Measurements from ENCODE around the gene YTHDF1.
"Not testable (repeated sequence)": the region's sequence is repeated elsewhere in the genome, so short reads cannot be mapped to it uniquely, and the experiment has no call there.

Gene YTHDF1

GRCh38 chr20:63254232-63254605 is 38.3 kb upstream of the YTHDF1 start, which contains the start of gene NKAIN4:
NKAIN4 (minus strand) TSS chr20:63254463; CDS start chr20:63254450, 13 bp downstream.
- Mint-ChIP-seq H3K27ac (no peak within 1 kb of the TSS), H3K4me1 (ENCODE audit: low read depth) (no peaks in the 10 kb centered on the region), H3K27me3 (ENCODE audit: low read depth) (peaks cover 35% of the 10 kb centered on the region), H3K9me3 (no peaks in the 10 kb centered on the region), H3K36me3 (ENCODE audit: low read depth) (no peaks in the 10 kb centered on the region), H3K4me3 (no peak within 1 kb of the TSS)

GRCh38 chr20:63253438-63254231 is 37.7 kb upstream of the YTHDF1 start:
- H3K9me3 Mint-ChIP-seq: no peaks in the 10 kb centered on the region
- H3K4me1 Mint-ChIP-seq (ENCODE audit: low read depth): no peaks in the 10 kb centered on the region
- no peak overlapping the region for H3K4me3 Mint-ChIP-seq
- H3K27ac Mint-ChIP-seq: no peak overlapping the region
- H3K27me3 Mint-ChIP-seq (ENCODE audit: low read depth): peaks cover 35% of the 10 kb centered on the region
- no peaks in the 10 kb centered on the region for H3K36me3 Mint-ChIP-seq (ENCODE audit: low read depth)

- Mint-ChIP-seq H3K4me3 (no peak overlapping the region), H3K27me3 (ENCODE audit: low read depth) (peaks cover 35% of the 10 kb centered on the region), H3K9me3 (no peaks in the 10 kb centered on the region), H3K27ac (no peak overlapping the region), H3K36me3 (ENCODE audit: low read depth) (no peaks in the 10 kb centered on the region), H3K4me1 (ENCODE audit: low read depth) (no peaks in the 10 kb centered on the region)
Measured at GRCh38 chr20:63253065-63253437, 37.1 kb upstream of the YTHDF1 start.

GRCh38 chr20:63252284-63252711 is 36.4 kb upstream of the YTHDF1 start:
- Mint-ChIP-seq H3K4me3 (no peak overlapping the region), H3K4me1 (ENCODE audit: low read depth) (no peaks in the 10 kb centered on the region), H3K27me3 (ENCODE audit: low read depth) (peaks cover 35% of the 10 kb centered on the region), H3K9me3 (no peaks in the 10 kb centered on the region), H3K36me3 (ENCODE audit: low read depth) (no peaks in the 10 kb centered on the region), H3K27ac (no peak overlapping the region)

- not testable (repeated sequence) for H3K27ac Mint-ChIP-seq; H3K9me3 Mint-ChIP-seq; H3K4me1 Mint-ChIP-seq (ENCODE audit: low read depth); H3K4me3 Mint-ChIP-seq; H3K36me3 Mint-ChIP-seq (ENCODE audit: low read depth)
- H3K27me3 Mint-ChIP-seq (ENCODE audit: low read depth): peaks cover 31% of the 10 kb centered on the region
Measured at GRCh38 chr20:63251350-63251749, 35.4 kb upstream of the YTHDF1 start.

GRCh38 chr20:63249891-63250290 is 34.0 kb upstream of the YTHDF1 start:
- Mint-ChIP-seq H3K4me3 (no peak overlapping the region), H3K27me3 (ENCODE audit: low read depth) (peaks cover 18% of the 10 kb centered on the region), H3K9me3 (no peaks in the 10 kb centered on the region), H3K4me1 (ENCODE audit: low read depth) (no peaks in the 10 kb centered on the region), H3K36me3 (ENCODE audit: low read depth) (no peaks in the 10 kb centered on the region), H3K27ac (no peak overlapping the region)

GRCh38 chr20:63248835-63249591 is 33.1 kb upstream of the YTHDF1 start:
- no peaks in the 10 kb centered on the region for H3K36me3 Mint-ChIP-seq (ENCODE audit: low read depth)

GRCh38 chr20:63247671-63248228 is 31.8 kb upstream of the YTHDF1 start:
- H3K36me3 Mint-ChIP-seq (ENCODE audit: low read depth): no peaks in the 10 kb centered on the region
- peaks cover 10% of the 10 kb centered on the region for H3K27me3 Mint-ChIP-seq (ENCODE audit: low read depth)
- H3K27ac Mint-ChIP-seq: no peak overlapping the region
- H3K4me1 Mint-ChIP-seq (ENCODE audit: low read depth): no peaks in the 10 kb centered on the region
- no peak overlapping the region for H3K4me3 Mint-ChIP-seq
- H3K9me3 Mint-ChIP-seq: no peaks in the 10 kb centered on the region

More at GRCh38 chr20:63248835-63249591, 33.1 kb upstream of the YTHDF1 start:
- peaks cover 15% of the 10 kb centered on the region for H3K27me3 Mint-ChIP-seq (ENCODE audit: low read depth)
- no peaks in the 10 kb centered on the region for H3K9me3 Mint-ChIP-seq
- no peaks in the 10 kb centered on the region for H3K4me1 Mint-ChIP-seq (ENCODE audit: low read depth)
- H3K27ac Mint-ChIP-seq: no peak overlapping the region
- no peak overlapping the region for H3K4me3 Mint-ChIP-seq

GRCh38 chr20:63246490-63247288 is 30.8 kb upstream of the YTHDF1 start:
- Mint-ChIP-seq H3K9me3 (no peaks in the 10 kb centered on the region), H3K27me3 (ENCODE audit: low read depth) (peaks cover 4% of the 10 kb centered on the region), H3K4me1 (ENCODE audit: low read depth) (no peaks in the 10 kb centered on the region), H3K4me3 (no peak overlapping the region), H3K36me3 (ENCODE audit: low read depth) (no peaks in the 10 kb centered on the region), H3K27ac (no peak overlapping the region)

- H3K4me1 Mint-ChIP-seq (ENCODE audit: low read depth): no peaks in the 10 kb centered on the region
- H3K27me3 Mint-ChIP-seq (ENCODE audit: low read depth): no peaks in the 10 kb centered on the region
- no peak overlapping the region for H3K4me3 Mint-ChIP-seq
- H3K9me3 Mint-ChIP-seq: no peaks in the 10 kb centered on the region
- H3K36me3 Mint-ChIP-seq (ENCODE audit: low read depth): no peaks in the 10 kb centered on the region
- H3K27ac Mint-ChIP-seq: no peak overlapping the region
Measured at GRCh38 chr20:63244468-63244867, 28.5 kb upstream of the YTHDF1 start.

GRCh38 chr20:63243604-63244247 is 27.8 kb upstream of the YTHDF1 start:
- Mint-ChIP-seq H3K9me3 (no peaks in the 10 kb centered on the region), H3K4me1 (ENCODE audit: low read depth) (no peaks in the 10 kb centered on the region), H3K27me3 (ENCODE audit: low read depth) (no peaks in the 10 kb centered on the region), H3K4me3 (no peak overlapping the region), H3K36me3 (ENCODE audit: low read depth) (no peaks in the 10 kb centered on the region), H3K27ac (no peak overlapping the region)

- H3K36me3 Mint-ChIP-seq (ENCODE audit: low read depth): no peaks in the 10 kb centered on the region
- no peak overlapping the region for H3K27ac Mint-ChIP-seq
- no peaks in the 10 kb centered on the region for H3K4me1 Mint-ChIP-seq (ENCODE audit: low read depth)
- no peak overlapping the region for H3K4me3 Mint-ChIP-seq
- H3K9me3 Mint-ChIP-seq: no peaks in the 10 kb centered on the region
- H3K27me3 Mint-ChIP-seq (ENCODE audit: low read depth): no peaks in the 10 kb centered on the region
Measured at GRCh38 chr20:63242736-63243135, 26.8 kb upstream of the YTHDF1 start.

GRCh38 chr20:63241272-63241671 is 25.3 kb upstream of the YTHDF1 start:
- no peaks in the 10 kb centered on the region for H3K4me1 Mint-ChIP-seq (ENCODE audit: low read depth)
- no peak overlapping the region for H3K27ac Mint-ChIP-seq
- H3K36me3 Mint-ChIP-seq (ENCODE audit: low read depth): no peaks in the 10 kb centered on the region

GRCh38 chr20:63240004-63240403 is 24.1 kb upstream of the YTHDF1 start:
- H3K4me1 Mint-ChIP-seq (ENCODE audit: low read depth): no peaks in the 10 kb centered on the region
- no peaks in the 10 kb centered on the region for H3K27me3 Mint-ChIP-seq (ENCODE audit: low read depth)
- H3K27ac Mint-ChIP-seq: no peak overlapping the region
- no peaks in the 10 kb centered on the region for H3K9me3 Mint-ChIP-seq
- H3K4me3 Mint-ChIP-seq: no peak overlapping the region
- H3K36me3 Mint-ChIP-seq (ENCODE audit: low read depth): no peaks in the 10 kb centered on the region

More at GRCh38 chr20:63241272-63241671, 25.3 kb upstream of the YTHDF1 start:
- no peak overlapping the region for H3K4me3 Mint-ChIP-seq
- H3K9me3 Mint-ChIP-seq: no peaks in the 10 kb centered on the region
- H3K27me3 Mint-ChIP-seq (ENCODE audit: low read depth): no peaks in the 10 kb centered on the region
